Ascending aorta (tissue), 2 donors: ENCODE measurements around the gene DNTT. TPM values are rescaled to one million over a fixed set of nuclear protein-coding genes. Genes with fewer than 3 reads are reported as not detected.

Source experiments
- DNase-seq, 2 donors: peaks; one replicate each; pipeline ENCODE4 v3.0.0-alpha.2; 2019; ENCODE audit warnings: low spot score in 2 of 2
- H3K27ac ChIP-seq, 2 donors: fragments of 200-600 bp; sonication (generic); one replicate each; pipeline ENCODE4 v1.5.1; 2016 to 2017; ENCODE audit warnings: mild to moderate bottlenecking in 1 of 2
- H3K27me3 ChIP-seq: fragments of 200-600 bp; sonication (generic); one replicate; pipeline ENCODE4 v1.5.1; 2017
- H3K36me3 ChIP-seq, 2 donors: fragments of 200-600 bp; sonication (generic); one replicate each; pipeline ENCODE4 v1.5.1; 2016
- H3K4me1 ChIP-seq, 2 donors: fragments of 200-600 bp; sonication (generic); one replicate each; pipeline ENCODE4 v1.5.1; 2016 to 2017; ENCODE audit warnings: mild to moderate bottlenecking in 1 of 2
- H3K4me3 ChIP-seq, 2 donors: fragments of 200-600 bp; sonication (generic); one replicate each; pipeline ENCODE4 v1.5.1; 2016 to 2017; ENCODE audit warnings: mild to moderate bottlenecking in 1 of 2
- H3K9me3 ChIP-seq, 2 donors: fragments of 200-600 bp; sonication (generic); one replicate each; pipeline ENCODE4 v1.5.1; 2016
- CTCF ChIP-seq, 3 experiments: fragments of 200-600 bp in 2 of 3; fragments of 450-650 bp in 1 of 3; sonication (generic) in 2 of 3; IDR thresholded peaks; one replicate each; pipeline ENCODE4 v1.5.1; 2016 to 2019; ENCODE audit warnings: antibody characterized with exemption in 3 of 3, mild to moderate bottlenecking in 1 of 3, moderate library complexity in 1 of 3
- intact Hi-C: fragments of 100-400 bp; cut with DNase I; formaldehyde crosslinking; loops from one replicate; pipeline ENCODE4 v1.15.1; 2023
- total RNA-seq: library from RNA; depleted of rRNA; stranded (reverse); fragments of >200 nt; gene quantifications from one replicate; pipeline ENCODE4 v1.1.0, GENCODE V29; 2016

DNTT gene
- total RNA-seq, 1 donor from 2014 or later: not detected

- DNase-seq: no peak
- Histone ChIP-seq H3K9me3 (no peaks in the 10 kb centered on the region), H3K36me3 (no peaks in the 10 kb centered on the region), H3K27ac (no peak overlapping the region), H3K27me3 (no peaks in the 10 kb centered on the region), H3K4me3 (no peak overlapping the region), H3K4me1 (no peaks in the 10 kb centered on the region)
- TF ChIP-seq CTCF (IDR thresholded peaks at IDR 0.05): peak; percentile 17 to 76 (median 66)
- intact Hi-C loops: no loop called here
Observed at GRCh38 chr10:96334616-96335526, 30.6 kb downstream of the DNTT start.

GRCh38 chr10:96337106-96337505, 32.9 kb downstream of the DNTT start:
- no peaks in the 10 kb centered on the region for H3K36me3 ChIP-seq
- H3K4me1 ChIP-seq: no peaks in the 10 kb centered on the region
- TF ChIP-seq CTCF (IDR thresholded peaks at IDR 0.05): no peak
- H3K9me3 ChIP-seq: no peaks in the 10 kb centered on the region
- H3K27ac ChIP-seq: no peak overlapping the region
- no peaks in the 10 kb centered on the region for H3K27me3 ChIP-seq
- H3K4me3 ChIP-seq: no peak overlapping the region
- no peak for DNase-seq
- intact Hi-C loops: no loop called here

DNA sequence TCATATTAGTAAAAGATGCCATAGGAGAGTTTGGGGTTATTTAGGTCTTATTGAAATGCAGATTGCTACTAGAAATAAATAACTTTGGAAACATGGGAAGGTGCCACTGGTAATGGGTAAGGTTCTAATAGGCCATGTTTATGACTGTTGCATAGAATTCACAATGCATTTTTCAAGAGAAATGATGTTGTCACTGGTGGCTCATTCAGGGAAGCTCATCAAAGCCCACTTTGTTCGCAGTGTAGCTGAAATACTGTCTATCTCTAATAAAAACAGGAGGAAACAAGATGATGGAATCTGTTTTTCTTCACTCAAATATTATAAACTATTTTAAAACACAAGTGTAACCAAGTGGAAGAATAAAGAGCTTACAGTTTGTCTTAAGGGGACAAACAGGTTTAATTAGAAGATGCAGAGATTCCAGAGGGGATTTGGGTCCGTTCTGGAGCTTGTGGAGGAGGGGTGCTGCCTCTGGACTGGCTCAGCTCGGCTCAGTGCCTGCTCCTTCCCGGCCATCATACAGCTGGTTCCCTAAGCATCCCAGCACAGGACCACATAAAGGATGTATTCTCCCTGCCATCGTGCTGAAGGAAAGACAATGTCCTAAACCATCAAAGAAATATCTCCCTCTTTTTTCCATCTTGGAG, 34.2 kb downstream of the DNTT start:
- intact Hi-C loops: no loop called here
- TF ChIP-seq CTCF (IDR thresholded peaks at IDR 0.05): no peak
- no peaks in the 10 kb centered on the region for H3K36me3 ChIP-seq
- no peak overlapping the region for H3K27ac ChIP-seq
- no peaks in the 10 kb centered on the region for H3K9me3 ChIP-seq
- no peak overlapping the region for H3K4me3 ChIP-seq
- no peak for DNase-seq
- no peaks in the 10 kb centered on the region for H3K4me1 ChIP-seq
- H3K27me3 ChIP-seq: no peaks in the 10 kb centered on the region

- TF ChIP-seq CTCF (IDR thresholded peaks at IDR 0.05): no peak
- DNase-seq: no peak
- H3K4me1 ChIP-seq: no peaks in the 10 kb centered on the region
- no peaks in the 10 kb centered on the region for H3K9me3 ChIP-seq
- intact Hi-C loops: no loop called here
- no peak overlapping the region for H3K27ac ChIP-seq
- no peaks in the 10 kb centered on the region for H3K27me3 ChIP-seq
- H3K36me3 ChIP-seq: no peaks in the 10 kb centered on the region
- no peak overlapping the region for H3K4me3 ChIP-seq
Observed at GRCh38 chr10:96339383-96339782, 35.1 kb downstream of the DNTT start.

GRCh38 chr10:96339956-96340904, 36.0 kb downstream of the DNTT start:
- Histone ChIP-seq H3K9me3 (no peaks in the 10 kb centered on the region), H3K36me3 (no peaks in the 10 kb centered on the region), H3K4me1 (no peaks in the 10 kb centered on the region), H3K27me3 (no peaks in the 10 kb centered on the region), H3K4me3 (no peak overlapping the region), H3K27ac (no peak overlapping the region)
- intact Hi-C loops: no loop called here
- peak; percentile 25 to 73 for DNase-seq
- peak in 2 of 3 experiments; percentile 48 to 53 for TF ChIP-seq CTCF (IDR thresholded peaks at IDR 0.05)
